NCI-H1694 treated with DMSO at 0.1 percent for 48 hours (cell line): Measurements from ENCODE around the gene IL36B.
"Not testable (repeated sequence)": the region's sequence is repeated elsewhere in the genome, so short reads cannot be mapped to it uniquely, and the experiment has no call there.

ENCODE experiments used
- DNase-seq: peaks from one replicate; lab custom pipeline; 2025; lab: John Stamatoyannopoulos, UW

Gene IL36B

DNA sequence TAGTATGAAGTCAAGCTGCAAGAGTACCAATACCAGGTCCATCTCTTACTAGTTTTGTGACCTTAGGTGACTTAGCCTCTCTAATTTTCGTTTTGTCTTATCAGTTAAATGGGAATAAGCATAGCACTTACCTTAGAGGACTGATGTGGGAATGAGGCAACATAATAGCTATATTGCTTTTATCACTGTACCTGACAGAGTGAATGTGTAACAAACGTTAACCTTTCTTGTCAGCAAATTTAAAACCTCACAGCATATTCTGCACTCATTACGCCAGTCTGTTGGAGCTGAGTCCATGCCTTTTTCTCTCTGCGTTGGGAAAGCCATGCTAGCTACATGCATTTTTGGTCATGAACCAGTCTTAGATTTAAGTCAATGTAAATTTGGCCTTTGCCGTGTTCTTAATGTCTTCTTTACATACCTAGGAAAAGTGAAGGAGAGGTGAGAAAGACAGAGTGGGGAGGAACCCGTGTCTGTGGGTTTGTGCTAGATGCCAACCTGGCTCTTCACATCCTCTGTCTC lies at the start of gene IL36B:
Gene IL36B, minus strand, starts transcription at position 472 of the 522 bp plus-strand sequence.
- DNase-seq = no peak

DNA sequence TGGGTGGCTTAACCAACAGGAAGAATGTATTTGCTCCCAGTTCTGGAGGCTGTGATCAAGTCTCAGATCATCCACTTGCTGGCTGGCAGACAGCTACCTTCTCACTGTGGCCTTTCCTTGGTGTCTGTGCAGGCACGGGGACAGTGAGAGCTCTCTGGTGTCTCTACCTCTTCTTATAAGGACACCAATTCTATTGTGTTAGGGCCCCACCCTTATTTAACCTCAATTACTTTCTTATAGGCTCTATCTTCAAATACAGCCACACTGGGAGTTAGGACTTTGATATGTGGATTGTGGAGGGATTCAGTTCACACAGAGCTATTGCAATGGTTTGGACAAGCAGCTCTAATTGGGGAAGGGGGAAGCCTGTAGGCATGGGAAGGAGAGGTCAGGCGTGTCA lies 49.5 kb upstream of the IL36B start:
- DNase-seq = no peak

DNA sequence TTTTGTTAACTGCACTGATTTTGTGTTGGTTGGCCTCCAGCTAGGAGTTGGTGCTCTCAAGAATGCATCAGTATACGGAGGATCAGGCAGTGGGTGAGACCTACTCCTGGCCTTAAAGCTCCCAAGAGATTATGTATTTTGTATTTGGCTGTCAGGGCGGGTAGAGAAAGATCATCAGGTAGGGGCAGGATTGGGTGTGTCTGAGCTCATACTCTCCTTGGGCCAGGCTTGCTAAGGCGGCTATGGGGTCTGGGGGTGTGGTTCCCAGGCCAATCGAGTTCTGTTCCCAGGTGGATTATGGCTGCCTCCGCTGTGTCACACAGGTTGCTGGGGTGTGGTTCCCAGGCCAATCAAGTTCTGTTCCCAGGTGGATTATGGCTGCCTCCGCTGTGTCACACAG lies 45.9 kb upstream of the IL36B start:
- DNase-seq = no peak

DNA sequence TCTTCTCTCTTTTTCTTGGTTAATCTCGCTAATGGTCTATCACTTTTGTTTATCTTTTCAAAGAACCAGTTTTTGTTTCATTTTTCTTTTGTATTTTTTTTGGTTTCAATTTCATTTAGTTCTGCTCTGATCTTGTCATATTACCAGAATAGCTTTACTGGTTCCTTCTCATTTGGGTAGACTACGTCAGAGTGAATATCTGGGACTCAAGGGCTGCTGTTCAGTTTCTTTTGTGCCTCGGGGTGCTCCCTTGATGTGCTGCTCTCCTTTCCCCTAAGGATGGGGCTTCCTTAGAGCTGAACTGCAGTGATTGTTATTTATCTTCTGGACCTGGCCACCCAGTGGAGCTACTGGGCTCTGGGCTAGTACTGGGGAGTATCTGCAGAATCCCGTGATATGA lies 45.4 kb upstream of the IL36B start:
- no peak for DNase-seq

DNA sequence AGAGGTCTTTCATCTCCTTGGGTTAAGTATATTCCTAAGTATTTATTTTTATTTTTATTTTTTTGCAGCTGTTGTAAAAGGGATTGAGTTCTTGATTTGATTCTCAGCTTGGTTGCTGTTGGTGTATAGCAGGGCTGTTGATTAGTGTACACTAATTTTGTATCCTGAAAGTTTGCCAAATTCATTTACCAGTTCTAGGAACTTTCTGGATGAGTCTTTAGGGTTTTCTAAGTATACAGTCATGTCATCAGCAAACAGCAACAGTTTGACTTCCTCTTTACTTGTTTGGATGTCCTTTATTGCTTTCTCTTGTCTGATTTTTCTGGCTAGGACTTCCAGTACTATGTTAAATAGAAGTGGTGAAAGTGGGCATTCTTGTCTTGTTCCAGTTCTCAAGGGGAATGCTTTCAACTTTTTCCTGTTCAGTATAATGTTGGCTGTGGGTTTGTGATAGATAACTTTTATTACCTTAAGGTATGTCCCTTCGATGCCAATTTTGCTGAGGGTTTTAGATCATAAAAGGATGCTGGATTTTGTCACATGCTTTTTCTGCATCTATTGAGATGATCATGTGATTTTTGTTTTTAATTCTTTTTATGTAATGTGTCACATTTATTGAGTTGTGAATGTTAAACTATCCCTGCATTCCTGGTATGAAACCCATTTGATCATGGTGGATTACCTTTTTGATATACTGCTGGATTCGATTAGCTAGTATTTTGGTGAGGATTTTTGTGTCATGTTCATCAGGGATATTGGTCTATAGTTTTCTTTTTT lies 44.4 kb upstream of the IL36B start:
- DNase-seq = not testable (repeated sequence)

DNA sequence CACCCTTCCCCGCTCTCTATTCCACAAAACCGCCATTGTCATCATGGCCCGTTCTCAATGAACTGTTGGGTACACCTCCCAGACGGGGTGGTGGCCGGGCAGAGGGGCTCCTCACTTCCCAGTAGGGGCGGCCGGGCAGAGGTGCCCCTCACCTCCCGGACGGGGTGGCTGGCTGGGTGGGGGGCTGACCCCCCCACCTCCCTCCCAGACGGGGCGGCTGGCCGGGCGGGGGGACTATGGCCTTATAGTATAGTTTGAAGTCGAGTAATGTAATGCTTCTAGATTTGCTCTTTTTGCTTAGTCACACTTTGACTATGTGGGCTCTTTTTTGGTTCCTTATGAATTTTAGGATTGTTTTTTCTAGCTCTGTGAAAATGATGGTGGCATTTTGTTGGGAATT lies 43.6 kb upstream of the IL36B start:
- DNase-seq = not testable (repeated sequence)

DNA sequence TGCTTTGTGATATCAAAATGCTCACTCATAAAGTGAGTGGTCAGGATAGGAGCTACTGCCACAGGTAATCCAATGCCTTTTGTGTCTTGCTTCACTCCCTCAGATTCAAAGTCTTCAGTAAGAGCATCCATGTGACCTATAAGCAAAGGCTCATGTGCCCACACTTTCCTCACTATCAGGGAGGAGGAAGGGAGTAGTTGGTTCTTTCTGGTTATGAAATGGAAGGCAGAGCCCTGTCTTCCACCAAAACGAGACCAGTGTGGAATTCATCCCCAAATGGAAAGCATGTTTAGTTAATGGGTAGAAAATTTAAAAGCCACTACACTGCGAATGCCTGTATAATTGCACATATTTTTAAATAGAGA lies 40.9 kb upstream of the IL36B start:
- DNase-seq = no peak

DNA sequence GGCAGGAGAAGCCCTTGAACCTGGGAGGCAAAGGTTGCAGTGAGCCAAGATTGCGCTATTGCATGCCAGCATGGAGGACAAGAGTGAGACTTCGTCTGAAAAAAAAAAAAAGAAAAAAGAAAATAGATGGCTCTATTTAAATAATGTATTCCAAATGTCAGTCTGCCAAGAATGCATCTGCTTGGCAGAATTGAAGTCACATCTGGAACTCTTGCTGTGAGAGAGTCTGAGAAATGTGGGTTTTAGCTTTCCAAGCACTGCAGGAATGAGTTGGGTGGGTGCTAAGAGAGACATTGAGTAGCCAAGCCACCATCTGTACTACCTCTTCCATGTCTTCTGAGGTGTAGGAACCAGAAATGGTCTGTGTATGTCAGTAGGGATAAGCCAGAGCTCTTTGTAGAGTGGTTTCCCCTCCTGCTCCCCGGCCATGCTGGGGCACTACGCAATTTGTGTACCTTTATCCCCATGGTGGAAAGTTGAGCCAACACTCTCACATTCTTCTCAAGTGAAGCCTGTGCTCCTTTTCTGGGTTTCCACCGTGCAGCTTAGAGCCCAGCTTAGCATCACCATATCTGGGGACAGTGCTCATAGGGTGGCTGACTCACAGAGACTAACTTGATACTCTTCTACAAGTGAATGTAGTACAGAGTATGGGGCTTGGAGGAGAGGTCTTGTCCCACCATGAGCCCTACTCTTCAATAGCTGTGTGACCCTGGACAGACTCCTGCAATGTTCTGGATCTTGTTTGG lies 40.4 kb upstream of the IL36B start:
- no peak for DNase-seq

DNA sequence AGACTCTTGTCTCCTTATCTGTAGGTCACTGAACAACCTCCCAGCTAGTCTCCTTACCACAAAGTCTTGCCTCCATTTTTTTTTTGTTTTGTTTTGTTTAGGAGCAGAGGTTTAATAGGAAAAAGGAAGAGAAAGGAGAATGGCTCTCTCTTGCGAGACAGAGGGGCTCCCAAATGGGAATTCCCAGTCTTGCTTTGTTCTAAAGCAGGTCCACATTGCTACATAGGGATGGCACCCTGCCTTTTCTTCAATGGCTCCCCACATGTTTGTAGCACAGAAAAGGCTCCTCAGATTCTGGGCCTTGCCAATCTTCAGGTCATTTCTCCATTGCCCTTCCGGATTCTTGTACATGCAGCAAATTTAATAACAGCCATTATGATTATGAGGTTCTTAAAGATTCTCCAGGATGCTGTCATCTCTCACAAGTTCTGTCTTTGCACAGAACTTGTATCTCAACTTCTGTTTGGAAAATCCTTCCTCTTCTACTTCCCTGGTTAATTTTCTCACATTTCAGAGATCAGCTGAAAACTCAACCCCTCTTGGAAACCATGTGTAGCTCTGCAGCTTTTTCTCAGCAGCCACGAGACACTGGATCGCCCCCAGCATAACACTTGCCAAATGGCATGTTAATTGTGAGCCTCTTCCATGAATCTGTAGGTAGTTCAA lies 38.7 kb upstream of the IL36B start:
- DNase-seq = no peak

DNA sequence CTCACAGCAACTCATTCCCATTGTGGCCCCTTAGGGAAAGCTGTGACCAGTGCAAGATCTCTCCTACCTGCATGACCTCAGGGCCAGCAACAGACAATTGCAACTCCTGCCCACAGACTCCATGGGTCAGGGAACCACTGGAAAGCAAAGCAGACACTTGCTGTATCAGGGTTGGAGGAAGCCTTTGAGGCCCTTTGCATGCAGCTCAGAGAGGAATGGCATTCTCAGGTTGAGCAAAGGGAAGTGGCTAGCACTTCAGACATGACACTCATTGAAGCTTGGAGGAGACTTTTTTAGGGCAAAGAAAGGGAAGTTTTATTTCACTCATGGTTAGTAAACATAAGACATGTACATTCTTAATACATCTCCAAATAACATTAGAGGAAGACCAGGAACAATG lies 37.2 kb upstream of the IL36B start:
- DNase-seq = no peak

DNA sequence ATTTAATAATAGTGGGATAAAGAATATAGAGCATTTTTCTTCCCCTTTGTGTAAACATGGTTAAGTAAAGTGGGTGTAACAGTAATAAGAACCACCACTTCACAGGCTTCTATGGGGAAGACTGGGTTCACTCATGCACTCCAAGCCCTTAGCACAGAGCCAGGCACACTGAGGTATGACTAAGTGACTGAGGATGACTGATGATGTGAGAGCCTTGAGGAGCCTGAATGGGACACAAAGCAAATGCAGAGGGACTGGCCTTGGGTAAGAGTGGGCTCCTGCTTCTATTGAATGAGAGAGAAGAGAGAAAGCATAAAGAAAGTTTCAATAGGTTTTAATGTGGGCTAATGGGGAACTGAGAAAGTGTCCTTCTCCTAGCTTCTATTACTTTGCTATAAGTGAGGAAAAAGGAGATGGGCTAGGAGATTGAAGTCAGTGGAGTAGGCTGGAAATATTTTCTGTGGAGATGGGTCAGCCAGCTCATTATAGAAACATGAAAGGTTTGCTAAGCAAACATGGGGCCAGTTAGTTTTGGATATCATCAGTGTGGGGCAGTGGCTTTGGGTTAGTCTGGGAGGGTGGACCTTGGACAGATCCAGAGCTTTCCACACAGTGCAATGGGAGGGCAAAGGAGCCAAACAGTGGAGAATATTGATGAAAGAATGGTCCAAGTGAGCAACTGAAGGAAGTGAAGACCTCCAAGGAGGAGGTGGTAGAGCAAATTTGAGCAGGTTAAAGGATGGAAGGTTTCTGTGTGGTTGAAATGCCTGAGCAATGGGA lies 35.7 kb upstream of the IL36B start:
- DNase-seq = no peak

DNA sequence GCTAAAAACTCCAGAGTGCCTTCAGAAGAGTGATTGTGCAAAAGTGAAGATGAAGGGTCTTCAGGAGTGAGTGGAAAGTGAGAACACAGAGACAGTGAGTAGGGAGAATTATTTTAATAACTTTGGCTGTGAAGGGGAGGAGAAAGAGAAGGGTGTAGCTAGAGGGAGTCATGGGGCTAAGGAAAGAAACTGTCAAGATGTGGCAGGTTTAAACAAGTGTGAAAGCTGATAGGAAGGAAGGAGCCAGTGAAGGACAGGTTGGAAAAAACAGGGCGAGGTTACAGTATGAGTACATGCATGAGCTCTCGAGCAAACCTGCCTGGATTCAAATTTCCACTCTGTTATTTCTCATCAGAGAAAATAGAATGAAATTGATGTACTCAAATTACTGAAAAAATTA lies 32.9 kb upstream of the IL36B start:
- DNase-seq = no peak

DNA sequence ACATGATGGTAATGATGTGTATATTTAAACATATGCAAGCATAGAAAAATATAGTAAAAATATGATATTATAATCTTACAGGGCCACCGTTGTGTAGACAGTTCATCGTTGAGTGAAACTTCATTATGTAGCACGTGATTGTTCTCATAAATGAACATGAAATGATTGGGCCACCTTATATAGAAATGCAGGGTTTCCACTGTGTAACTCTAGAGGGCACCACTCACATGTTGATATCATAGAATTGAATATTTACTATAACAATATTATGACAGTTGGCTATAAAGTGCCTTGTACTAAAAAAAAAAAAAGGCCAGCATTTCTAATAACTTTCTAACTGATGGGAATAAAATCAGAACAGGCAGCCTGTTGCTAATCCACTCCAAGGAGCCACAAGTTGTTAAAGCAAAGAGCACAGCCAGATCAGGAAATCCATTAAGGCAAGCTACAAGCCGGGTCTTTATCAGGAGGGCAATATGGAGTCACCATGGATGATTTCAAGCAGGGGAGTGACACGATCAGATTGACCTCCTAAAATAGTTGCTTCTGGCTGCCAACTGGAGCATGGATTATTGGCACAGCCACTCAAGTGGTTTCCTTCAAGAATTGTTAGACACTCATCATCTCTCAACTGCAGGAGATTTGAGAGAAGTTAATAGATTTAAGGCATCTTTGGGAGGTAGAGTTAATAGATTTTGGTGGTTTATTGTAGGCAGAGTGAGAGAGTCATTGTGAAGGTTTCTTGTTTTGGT lies 31.8 kb upstream of the IL36B start:
- peak; percentile 14 for DNase-seq

DNA sequence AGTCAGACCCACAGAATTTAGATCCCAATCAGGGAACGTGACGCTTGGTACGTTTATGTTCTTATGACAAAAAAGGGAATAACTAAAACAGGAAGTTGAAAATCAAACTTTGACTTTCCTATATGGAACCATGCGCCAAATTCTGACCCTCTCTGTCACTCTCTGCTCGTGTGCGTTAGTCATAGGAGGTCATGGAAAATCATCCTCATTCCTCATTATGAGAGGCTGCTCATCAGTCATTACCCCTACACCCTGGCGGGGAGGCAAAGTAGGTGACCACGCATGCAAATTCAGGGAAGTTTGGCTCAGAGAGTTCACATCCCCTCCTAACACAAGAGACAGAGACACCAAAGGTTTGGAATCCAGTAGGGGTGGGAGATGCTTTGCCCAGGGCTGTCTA lies 30.6 kb upstream of the IL36B start:
- DNase-seq = no peak

DNA sequence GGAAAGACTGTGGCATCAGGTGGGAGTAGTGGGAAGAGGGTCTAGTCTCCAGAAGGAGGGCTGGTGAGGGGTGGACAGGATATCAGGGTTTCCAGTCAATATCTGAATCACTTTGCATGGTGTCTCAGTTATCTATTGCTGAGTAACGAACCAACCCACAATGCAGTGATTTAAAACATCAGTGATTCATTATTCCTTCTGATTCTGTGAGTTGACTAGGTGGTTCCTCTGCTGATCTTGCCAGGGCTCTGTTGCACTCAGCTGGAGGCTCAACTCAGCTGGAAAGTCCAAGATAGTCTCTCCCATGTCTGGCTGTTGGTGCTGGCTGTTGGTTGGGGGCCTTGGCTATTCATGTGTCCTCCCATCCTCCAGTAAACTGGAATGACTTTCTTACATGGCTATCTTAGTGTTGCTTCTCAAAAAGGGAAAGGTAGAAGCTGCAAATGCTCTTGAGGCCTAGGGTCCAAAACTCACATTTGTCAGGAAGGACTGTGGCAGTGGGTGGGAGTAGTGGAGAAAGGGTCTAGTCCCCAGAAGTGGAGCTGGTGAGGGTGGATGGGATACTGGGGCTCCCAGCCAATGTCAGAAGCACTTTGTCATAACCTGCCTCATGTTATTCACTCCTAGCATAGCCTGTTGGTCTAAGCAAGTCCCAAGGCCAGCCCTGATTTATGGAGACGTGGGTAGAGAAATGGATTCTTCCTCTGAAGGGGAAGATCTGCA lies 29.0 kb upstream of the IL36B start:
- DNase-seq = no peak

DNA sequence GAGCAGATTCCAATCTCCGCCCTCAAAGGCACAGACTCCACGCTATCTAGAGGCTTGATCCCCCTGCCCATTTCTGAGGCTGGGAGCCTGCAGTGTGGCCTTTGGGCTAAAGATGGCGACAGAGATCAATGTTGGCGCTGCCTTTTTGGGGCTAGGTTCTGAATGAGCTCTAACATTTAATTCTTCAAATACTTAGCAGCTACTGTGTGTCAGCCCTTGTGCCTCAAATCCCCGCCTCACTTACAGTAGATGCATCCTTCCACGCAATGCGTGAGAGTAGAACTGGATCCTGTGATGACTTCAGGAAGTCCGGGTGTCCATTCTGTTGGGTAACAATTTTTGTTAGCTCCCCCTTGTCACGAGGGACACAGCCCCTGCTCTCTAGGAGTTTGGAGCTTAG lies 27.5 kb upstream of the IL36B start:
- DNase-seq = peak; percentile 28

DNA sequence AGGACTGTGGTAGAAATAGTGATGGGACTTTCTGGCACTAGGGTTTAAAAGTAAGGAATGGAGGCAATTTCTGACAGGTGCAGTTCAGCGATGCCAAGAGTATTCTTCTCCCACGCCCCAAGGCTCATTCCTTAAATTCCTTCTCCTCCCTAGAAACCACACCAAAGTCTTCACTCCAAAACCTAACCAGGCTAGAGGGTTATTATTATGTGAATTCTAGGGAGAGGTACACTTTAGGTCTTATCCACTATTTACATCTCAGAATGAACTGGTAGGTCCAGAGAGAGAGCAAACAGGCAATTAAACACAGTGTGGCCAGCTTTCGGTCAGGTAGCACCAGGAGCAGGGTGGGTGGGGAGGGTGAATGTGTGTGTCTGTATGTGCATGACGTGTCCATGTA lies 26.5 kb upstream of the IL36B start:
- no peak for DNase-seq

DNA sequence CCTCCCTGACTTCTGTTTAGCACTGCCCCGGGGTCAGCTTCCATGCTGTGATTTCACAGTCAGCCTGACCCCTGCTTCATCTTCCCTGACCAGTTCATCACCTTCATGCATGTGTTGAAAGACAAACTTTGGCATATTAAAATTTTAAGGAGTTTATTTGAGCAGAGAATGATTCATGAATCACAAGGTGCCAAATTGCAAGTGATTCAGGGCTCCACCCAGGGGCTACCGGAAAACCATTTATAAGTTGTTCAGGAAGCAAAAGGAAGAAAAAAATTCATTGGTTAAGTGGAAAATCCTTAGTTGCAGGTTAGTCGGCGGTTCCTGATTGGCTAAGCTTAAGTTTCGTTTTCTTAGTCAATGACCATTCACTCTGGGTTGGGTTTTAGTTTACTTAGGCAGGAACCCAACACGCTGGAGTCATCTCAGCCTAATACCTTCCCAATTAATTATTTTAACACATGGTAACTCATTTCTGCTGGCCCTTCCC lies 25.7 kb upstream of the IL36B start:
- no peak for DNase-seq

DNA sequence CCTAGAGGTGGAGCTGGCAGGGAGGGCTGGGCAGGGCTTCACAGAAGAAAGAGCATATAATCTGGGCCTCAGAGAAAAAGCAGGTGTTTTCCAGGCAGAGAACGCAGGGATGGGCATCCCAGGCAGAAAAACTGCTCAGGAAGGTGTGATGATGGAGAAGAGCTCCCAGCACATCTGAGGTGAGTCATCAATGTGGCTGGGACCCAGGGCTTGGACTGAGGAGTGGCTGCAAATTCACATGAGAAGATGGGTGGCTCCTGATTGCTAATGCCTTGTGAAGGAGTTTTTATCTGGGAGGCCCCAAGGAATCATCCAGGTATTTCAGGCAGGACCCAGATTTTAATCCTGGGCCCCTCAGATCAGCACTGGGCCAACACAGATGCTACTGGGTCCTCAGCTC lies 25.3 kb upstream of the IL36B start:
- DNase-seq = no peak

DNA sequence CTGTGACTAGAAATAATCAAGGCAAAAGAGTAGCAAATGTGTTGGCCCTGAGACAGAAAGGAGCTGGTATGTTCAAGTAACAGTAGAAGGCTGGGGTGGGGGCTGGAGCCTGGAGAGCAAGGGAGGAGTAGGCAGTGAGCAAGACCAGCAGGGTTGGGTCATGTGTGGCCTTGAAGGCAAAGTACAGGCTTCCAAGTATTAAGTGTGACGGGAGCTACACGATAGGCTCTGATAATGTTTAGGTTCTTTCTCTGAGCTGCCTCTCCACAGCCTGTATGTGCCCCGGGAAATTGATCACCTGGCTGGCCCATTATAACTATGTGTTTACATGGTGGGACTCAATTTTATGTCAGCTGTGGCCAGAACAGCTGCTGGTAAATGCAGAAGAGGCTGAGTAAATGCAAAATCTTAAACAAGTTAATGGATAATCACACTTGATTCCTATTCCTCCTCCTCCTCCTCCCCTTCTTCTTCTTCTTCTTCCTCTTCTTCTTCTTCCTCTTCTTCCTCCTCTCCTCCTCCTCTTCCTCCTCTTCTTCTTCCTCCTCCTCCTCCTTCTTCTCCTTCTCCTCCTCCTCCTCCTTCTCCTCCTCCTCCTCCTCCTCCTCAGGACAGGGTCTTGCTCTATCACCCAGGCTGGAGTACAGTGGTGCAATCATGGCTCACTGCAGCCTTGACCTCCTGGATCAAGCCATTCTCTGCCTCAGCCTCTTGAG lies 24.4 kb upstream of the IL36B start:
- no peak for DNase-seq
